ENCODE data around the gene ZNF33B.
A peak's percentile ranks its signal among the peaks of the same experiment; 100 is the strongest.
"Not testable (repeated sequence)": the region's sequence is repeated elsewhere in the genome, so short reads cannot be mapped to it uniquely, and the experiment has no call there.

Gene ZNF33B

GRCh38 chr10:42638055-42638820, at the start of gene ZNF33B:
TSS of gene ZNF33B (minus strand) at chr10:42638570. CDS start at chr10:42636928, 1,642 bp downstream.
- peak; percentile 98 for DNase-seq

DNA sequence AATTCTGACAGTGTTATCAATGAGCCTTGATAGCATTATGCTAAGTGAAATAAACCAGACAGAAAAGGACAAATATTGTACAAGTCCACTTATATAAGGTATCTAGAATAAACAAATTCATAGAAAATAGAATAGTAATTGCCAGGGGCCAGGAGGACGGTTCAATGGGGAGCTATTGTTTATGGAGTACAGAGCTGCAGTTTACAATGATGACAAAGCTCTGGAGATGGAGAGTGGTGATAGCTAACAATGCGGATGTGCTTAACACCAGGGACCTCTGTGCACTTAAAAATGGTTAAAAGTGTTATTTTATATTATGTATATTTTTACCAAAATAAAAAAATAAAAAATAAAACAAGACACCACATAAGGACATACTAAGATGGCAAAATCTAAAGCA, 46.1 kb upstream of the ZNF33B start:
- DNase-seq: no peak

DNA sequence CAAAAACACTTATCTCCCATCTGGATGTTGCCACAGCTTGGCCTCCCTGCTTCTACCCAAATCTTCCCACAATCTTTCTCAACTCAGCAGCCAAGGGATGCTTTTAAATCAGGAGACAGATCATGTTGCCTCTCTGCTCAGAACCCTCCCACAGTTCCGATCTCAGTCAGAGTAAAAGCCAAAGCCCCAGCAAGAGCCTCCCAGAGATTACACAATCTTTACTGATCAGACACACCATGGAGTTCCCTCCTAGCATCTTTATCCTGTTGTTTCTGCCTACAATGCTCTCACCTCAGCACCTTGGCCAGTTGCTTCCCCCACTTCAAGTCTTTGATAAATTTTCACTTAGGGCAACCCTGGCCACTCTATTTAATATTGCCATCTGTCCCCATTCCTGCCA, 41.9 kb upstream of the ZNF33B start:
- no peak for DNase-seq

DNA sequence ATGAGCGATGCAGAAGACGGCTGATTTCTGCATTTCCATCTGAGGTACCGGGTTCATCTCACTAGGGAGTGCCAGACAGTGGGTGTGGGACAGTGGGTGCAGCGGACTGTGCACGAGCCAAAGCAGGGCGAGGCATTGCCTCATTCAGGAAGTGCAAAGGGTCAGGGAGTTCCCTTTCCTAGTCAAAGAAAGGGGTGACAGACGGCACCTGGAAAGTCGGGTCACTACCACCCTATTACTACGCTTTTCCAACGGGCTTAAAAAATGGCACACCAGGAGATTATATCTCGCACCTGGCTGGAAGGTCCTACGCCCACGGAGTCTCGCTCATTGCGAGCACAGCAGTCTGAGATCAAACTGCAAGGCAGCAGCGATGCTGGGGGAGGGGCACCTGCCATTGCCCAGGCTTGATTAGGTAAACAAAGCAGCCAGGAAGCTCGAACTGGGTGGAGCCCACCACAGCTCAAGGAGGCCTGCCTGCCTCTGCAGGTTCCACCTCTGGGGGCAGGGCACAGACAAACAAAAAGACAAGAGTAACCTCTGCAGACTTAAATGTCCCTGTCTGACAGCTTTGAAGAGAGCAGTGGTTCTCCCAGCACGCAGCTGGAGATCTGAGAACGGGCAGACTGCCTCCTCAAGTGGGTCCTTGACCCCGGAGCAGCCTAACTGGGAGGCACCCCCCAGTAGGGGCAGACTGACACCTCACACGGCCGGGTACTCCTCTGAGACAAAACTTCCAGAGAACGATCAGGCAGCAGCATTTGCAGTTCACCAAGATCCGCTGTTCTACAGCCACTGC, 27.0 kb upstream of the ZNF33B start:
- not testable (repeated sequence) for DNase-seq

- peak; percentile 49 for DNase-seq
These were observed 16.0 kb upstream of the ZNF33B start for GRCh38 chr10:42654419-42654818.

DNA sequence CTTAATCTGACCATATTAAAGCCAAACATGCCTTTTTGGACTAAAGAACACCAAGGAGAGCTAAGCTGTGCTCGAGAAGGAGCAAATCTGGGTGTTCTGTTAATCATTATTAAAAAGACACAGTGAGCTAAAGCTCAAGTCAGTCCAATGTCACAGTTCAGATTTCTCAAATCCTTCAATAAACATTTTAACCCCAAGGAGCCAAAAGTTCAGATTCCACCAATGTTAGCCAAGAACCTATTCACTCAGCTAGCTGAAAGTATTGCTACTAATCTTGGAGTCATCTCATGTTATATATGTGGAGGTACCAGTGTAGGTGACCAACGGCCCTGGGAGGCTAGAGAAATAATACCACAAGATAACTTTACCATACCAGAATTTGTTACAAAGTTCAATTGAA, 14.5 kb upstream of the ZNF33B start:
- DNase-seq: no peak

DNA sequence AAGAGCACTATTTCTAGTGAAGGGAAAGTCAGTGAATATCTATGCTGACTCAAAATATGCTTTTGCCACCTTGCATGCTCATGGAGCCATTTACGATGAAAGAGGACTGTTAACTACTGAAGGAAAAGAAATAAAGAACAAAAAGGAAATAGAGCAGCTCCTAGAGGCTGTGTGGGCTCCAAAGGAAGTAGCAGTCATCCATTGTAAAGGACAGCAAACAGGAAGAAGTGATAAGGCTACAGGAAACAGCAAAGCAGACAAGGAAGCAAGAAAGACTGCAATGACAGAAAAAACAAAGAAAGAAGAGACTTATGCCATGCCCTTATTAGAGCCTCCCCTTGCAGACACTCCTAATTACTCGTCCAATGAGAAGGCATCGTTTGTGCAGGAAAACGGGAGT, 12.0 kb upstream of the ZNF33B start:
- DNase-seq: no peak

DNA sequence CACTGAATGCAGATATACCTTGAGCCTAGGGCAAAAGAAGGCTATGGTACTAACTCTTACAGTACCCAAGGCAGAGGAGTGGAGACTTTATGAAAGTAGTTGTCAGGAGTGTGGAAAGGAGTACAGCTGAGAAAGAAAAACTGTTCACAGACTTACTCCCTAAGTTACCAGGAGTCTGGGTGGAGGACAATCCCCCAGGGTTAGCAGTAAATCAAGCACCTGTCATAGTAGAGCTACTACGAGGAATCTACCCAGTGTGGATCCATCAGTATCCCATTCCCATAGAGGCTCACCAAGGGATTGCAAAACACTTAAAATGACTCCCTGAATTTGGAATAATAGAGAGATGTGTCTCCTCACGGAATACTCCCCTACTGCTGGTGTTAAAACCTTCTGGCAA, 10.1 kb upstream of the ZNF33B start:
- DNase-seq: no peak

- DNase-seq: peak; percentile 83
These were observed 8.6 kb upstream of the ZNF33B start for GRCh38 chr10:42646687-42647640.

- DNase-seq: no peak
These were observed 7.8 kb upstream of the ZNF33B start for GRCh38 chr10:42646214-42646613.

- DNase-seq: no peak
These were observed 7.1 kb upstream of the ZNF33B start for GRCh38 chr10:42645516-42645915.

GRCh38 chr10:42645103-42645502, 6.7 kb upstream of the ZNF33B start:
- peak; percentile 88 for DNase-seq

DNA sequence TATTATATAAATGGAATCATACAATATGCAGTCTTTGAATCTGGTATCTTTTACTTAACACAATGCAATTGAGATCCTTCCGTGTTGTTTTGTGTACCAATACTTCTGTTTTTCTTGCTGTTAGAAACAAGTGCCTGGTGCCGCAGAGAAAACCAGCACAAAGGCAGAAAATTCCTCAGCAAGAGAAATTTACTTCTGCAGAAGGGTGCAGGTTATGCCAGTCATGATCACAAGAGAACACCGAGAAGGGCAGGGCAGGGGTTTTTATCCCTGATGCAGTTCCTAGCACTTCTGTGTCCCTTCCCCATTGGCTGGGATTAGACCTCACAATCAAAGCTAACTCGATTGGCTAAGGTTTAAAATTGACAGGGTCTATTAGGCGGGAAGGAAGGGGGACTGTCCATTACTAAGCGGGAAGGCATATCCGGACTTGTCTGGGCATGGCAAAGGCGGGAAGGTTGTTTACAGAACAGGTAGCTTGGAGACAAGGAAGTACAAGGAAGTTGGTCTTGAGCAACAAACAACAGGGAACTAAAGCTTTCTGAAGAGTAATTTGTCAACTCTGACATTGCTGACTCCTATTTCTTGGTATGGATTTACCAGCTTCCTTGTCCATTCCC, 2.4 kb upstream of the ZNF33B start:
- no peak for DNase-seq

DNA sequence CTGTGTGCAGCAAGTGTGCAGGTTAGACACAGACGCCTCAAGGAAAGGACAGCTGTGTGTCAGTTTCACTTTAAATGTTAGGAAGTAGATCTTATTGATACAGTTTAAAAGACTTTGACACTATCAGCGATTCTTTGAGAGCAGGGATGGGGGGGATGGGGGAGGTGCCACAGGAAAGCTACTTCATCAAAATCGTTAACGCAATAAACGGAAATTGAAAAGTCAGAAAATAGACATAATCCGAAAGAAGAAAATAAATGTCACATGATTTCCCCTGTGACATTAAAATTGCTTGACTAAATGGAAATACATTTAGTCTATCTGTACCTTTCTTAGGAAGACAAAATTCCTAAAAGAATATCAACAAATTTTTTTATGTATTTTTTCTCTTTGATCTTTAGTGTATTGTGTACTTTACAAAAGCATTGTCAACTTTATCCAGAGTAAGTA, 476 bp upstream of the ZNF33B start:
- peak; percentile 73 for DNase-seq

DNA sequence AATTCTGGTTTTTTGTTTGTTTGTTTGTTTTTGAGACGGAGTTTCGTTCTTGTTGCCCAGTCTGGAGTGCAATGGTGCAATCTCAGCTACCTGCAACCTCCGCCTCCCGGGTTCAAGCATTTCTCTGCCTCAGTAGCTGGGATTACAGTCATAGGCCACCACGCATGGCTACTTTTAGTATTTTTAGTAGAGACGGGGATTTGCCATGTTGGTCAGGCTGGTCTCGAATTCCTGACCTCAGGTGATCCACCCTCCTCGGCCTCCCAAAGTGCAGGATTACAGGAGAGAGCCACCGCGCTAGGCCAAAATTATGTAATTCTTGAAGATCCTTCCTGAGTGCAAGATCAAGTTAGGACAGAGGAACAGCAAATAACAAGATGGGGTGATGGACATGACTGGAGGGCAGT, 719 bp downstream of the ZNF33B start:
- no peak for DNase-seq

- DNase-seq: no peak
These were observed 1.2 kb downstream of the ZNF33B start for GRCh38 chr10:42637142-42637541.

DNA sequence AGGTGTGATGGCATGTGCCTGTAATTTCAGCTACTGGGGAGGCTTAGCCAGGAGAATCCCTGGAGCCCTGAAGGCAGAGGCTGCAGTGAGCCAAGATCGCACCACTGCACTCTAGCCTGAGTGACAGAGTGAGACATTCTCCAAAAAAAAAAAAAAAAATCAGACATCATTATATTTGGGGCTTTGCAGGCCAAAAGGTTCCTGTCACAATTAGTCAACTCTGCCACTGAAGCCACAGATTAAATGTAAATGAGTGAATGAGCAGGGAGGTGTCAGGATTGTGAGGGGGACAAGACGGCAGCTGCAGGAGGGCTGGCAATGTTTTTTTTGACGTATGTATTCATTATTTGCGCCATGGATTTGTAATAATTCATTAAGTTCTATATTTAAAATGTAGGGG, 3.3 kb downstream of the ZNF33B start:
- no peak for DNase-seq

GRCh38 chr10:42632564-42632963, 5.8 kb downstream of the ZNF33B start:
- no peak for DNase-seq

DNA sequence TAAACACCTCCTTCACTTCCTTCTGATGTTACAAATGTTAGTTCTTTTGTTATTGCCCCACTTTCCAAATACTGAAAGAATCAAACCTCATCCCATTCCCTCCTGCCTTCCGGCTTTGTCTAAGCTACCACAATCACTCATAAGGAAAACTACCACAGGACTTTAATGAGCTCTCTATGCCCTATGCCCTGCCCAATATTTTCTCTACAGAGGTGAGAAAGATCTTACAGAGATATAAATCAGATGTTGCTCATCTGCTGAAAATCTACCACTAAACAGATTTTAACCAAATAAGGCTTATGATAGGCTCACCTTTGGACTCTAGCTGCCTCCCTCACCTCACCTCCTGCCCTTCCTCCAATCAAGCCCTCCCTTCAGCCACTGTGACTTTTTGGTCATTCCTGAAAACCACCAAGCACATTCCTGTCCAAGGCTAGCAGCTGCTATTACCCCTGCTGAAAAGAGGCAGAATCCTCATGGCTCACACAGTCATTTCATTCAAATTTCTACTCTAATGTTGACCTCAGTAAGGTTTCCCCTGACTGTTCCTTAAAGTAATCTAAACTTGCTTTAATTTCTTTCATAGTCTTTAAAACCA, 7.7 kb downstream of the ZNF33B start:
- no peak for DNase-seq

GRCh38 chr10:42623929-42624328, 14.4 kb downstream of the ZNF33B start:
- peak; percentile 22 for DNase-seq

- no peak for DNase-seq
These were observed 19.9 kb downstream of the ZNF33B start for GRCh38 chr10:42618424-42618823.

DNA sequence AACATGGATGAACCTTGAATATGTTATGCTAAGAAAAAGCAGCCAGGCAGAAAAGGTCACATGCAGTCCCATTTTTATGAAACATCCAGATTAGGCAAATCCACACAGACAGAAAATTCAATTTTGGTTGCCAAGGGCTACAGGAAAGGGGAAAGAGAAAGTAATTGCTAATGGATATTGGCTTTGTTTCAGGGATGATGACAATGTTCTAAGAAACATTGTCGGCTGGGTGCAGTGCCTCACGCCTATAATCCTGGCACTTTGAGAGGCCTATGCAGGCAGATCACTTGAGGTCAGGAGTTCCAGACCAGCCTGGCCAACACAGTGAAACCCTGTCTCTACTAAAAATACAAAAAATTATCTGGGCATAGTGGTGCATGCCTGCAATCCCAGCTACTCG, 23.0 kb downstream of the ZNF33B start:
- no peak for DNase-seq

All from hematopoietic multipotent progenitor cell treated with erythropoietin and hydrocortisone succinate and interleukin-3 and kit ligand, for 4 days (in vitro differentiated cells).